Panc1 (cell line): ENCODE results near the gene GCAT. TPM values are rescaled to one million over a fixed set of nuclear protein-coding genes. Genes with fewer than 3 reads are reported as not detected.

Source experiments
- ATAC-seq: fragments of 200-7000 bp; cut with Tn5 transposase; 2 replicates; pipeline ENCODE4 v1.9.1; 2020; ENCODE audit warnings: mild to moderate bottlenecking, moderate library complexity
- BruUV-seq: library from RNA; stranded (reverse); fragments of 400-500 nt; replicated peaks from 2 replicates; lab custom pipeline; 2021; lab: Mats Ljungman, UMichigan
- CTCF ChIA-PET: fragments of 300-600 bp; sonication (Branson Sonifier 250); formaldehyde crosslinking; loops from one replicate; lab custom pipeline; 2022; ENCODE audit warnings: antibody characterized with exemption; lab: Charles Lee
- POLR2A ChIA-PET: fragments of 300-600 bp; sonication (Branson Sonifier 250); formaldehyde crosslinking; loops from one replicate; lab custom pipeline; 2022; ENCODE audit warnings: antibody characterized with exemption; lab: Charles Lee
- DNase-seq: peaks from one replicate; pipeline ENCODE4 v3.0.0-alpha.2; 2010; ENCODE audit warnings: low read depth, low spot score
- H3K27ac ChIP-seq: 2 replicates; pipeline ENCODE4 v1.5.1; 2011; ENCODE audit warnings: mild to moderate bottlenecking, low read length, inconsistent platforms
- H3K27me3 ChIP-seq: fragments of 200-500 bp; sonication (Bioruptor generic); 2 replicates; pipeline ENCODE4 v1.6.0; 2014; ENCODE audit warnings: low read length, inconsistent platforms; ENCODE audit not compliant: control insufficient read depth, insufficient read depth
- H3K36me3 ChIP-seq: fragments of 200-500 bp; sonication (Bioruptor generic); 2 replicates; pipeline ENCODE4 v1.5.1; 2014; ENCODE audit warnings: inconsistent platforms, mild to moderate bottlenecking, low read length, moderate library complexity; ENCODE audit not compliant: control insufficient read depth, insufficient read depth
- H3K4me1 ChIP-seq: 2 replicates; pipeline ENCODE4 v1.5.1; 2011; ENCODE audit warnings: inconsistent platforms, mild to moderate bottlenecking, low read length, moderate library complexity; ENCODE audit not compliant: control insufficient read depth, insufficient read depth
- H3K4me3 ChIP-seq, 2 experiments: 2 replicates each; pipeline ENCODE4 v1.5.1; 2011 to 2012; ENCODE audit warnings: low read depth in 2 of 2, low read length in 2 of 2, mild to moderate bottlenecking in 2 of 2, inconsistent platforms in 1 of 2, moderate library complexity in 1 of 2
- H3K9me3 ChIP-seq: fragments of 200-500 bp; sonication (Bioruptor generic); 2 replicates; pipeline ENCODE4 v1.5.1; 2014; ENCODE audit warnings: low read depth, mild to moderate bottlenecking, inconsistent platforms, low read length, moderate library complexity; ENCODE audit not compliant: control insufficient read depth, insufficient read depth
- POLR2AphosphoS5 ChIP-seq: IDR thresholded peaks from 2 replicates; pipeline ENCODE4 v1.6.1; 2012; ENCODE audit warnings: mild to moderate bottlenecking, low read depth, low read length, moderate library complexity
- SIN3A ChIP-seq: IDR thresholded peaks from 2 replicates; pipeline ENCODE4 v1.6.1; 2012; ENCODE audit warnings: low read depth, mild to moderate bottlenecking, low read length, moderate library complexity, borderline replicate concordance; ENCODE audit not compliant: insufficient read depth
- TCF7L2 ChIP-seq: IDR thresholded peaks from 2 replicates; pipeline ENCODE4 v1.6.1; 2011; ENCODE audit warnings: mild to moderate bottlenecking, low read depth, low read length, inconsistent platforms
- in situ Hi-C: cut with HindIII; loops from 2 replicates; pipeline ENCODE4 v1.10.0; 2016; ENCODE audit warnings: low sequenced_read_pairs, low pct_unique_long_range_greater_than_20kb
- intact Hi-C: fragments of 100-400 bp; cut with micrococcal nuclease; formaldehyde crosslinking; loops from one replicate; pipeline ENCODE4 v1.10.0; 2022; ENCODE audit not compliant: unreplicated experiment
- total RNA-seq: library from RNA; stranded (reverse); gene quantifications from one replicate; pipeline ENCODE4 v1.2.1, GENCODE V29; 2021; ENCODE audit not compliant: unreplicated experiment
- TF ChIP-seq, protein P1 (sequence below): fragments of 450-650 bp; IDR thresholded peaks from 2 replicates; pipeline ENCODE4 v1.5.1; 2017; ENCODE audit warnings: mild to moderate bottlenecking
- TF ChIP-seq, protein P2 (sequence below), 2 experiments: IDR thresholded peaks; 2 replicates each; pipeline ENCODE4 v1.6.1; 2011 to 2012; ENCODE audit warnings: low read depth in 2 of 2, control low read depth in 1 of 2, low read length in 1 of 2, mild to moderate bottlenecking in 1 of 2, moderate library complexity in 1 of 2; ENCODE audit not compliant: insufficient read depth in 1 of 2

Gene GCAT
- total RNA-seq, 1 experiment from 2014 or later = 11.2 TPM

DNA sequence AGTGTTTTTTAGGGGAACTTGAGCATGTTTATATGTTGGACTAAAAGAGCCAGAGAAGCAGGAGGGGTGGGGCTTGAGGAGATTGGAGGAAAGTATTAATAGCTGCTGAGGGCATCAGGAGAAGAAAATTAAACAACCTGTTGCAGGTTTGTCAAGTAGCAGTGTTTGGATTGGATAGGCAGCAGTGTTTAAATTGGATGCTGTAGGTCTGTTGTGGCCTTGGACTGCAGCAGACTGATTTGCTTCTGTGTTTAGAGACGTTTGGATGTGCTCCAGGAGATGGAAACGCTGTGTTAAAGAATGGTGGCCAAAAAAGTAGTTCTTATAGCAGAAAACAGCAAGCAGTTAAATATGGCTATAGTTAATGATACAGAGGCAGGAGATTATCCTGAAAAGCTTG lies 47.2 kb downstream of the GCAT start:
- peaks cover 18% of the 10 kb centered on the region for H3K36me3 ChIP-seq
- POLR2A ChIA-PET = interaction anchor here (0.8 kb wide), 1 partner anchor 10 kb away, joined by 4 read pairs; no protein-coding TSS in a partner anchor
- no peak overlapping the region for H3K27ac ChIP-seq
- no TSS peak for BruUV-seq
- no peaks in the 10 kb centered on the region for H3K27me3 ChIP-seq
- TF ChIP-seq POLR2AphosphoS5 (no peak), TCF7L2 (no peak), SIN3A (no peak)
- TF ChIP-seq, protein P1, sequence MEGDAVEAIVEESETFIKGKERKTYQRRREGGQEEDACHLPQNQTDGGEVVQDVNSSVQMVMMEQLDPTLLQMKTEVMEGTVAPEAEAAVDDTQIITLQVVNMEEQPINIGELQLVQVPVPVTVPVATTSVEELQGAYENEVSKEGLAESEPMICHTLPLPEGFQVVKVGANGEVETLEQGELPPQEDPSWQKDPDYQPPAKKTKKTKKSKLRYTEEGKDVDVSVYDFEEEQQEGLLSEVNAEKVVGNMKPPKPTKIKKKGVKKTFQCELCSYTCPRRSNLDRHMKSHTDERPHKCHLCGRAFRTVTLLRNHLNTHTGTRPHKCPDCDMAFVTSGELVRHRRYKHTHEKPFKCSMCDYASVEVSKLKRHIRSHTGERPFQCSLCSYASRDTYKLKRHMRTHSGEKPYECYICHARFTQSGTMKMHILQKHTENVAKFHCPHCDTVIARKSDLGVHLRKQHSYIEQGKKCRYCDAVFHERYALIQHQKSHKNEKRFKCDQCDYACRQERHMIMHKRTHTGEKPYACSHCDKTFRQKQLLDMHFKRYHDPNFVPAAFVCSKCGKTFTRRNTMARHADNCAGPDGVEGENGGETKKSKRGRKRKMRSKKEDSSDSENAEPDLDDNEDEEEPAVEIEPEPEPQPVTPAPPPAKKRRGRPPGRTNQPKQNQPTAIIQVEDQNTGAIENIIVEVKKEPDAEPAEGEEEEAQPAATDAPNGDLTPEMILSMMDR = no peak
- TF ChIP-seq, protein P2, sequence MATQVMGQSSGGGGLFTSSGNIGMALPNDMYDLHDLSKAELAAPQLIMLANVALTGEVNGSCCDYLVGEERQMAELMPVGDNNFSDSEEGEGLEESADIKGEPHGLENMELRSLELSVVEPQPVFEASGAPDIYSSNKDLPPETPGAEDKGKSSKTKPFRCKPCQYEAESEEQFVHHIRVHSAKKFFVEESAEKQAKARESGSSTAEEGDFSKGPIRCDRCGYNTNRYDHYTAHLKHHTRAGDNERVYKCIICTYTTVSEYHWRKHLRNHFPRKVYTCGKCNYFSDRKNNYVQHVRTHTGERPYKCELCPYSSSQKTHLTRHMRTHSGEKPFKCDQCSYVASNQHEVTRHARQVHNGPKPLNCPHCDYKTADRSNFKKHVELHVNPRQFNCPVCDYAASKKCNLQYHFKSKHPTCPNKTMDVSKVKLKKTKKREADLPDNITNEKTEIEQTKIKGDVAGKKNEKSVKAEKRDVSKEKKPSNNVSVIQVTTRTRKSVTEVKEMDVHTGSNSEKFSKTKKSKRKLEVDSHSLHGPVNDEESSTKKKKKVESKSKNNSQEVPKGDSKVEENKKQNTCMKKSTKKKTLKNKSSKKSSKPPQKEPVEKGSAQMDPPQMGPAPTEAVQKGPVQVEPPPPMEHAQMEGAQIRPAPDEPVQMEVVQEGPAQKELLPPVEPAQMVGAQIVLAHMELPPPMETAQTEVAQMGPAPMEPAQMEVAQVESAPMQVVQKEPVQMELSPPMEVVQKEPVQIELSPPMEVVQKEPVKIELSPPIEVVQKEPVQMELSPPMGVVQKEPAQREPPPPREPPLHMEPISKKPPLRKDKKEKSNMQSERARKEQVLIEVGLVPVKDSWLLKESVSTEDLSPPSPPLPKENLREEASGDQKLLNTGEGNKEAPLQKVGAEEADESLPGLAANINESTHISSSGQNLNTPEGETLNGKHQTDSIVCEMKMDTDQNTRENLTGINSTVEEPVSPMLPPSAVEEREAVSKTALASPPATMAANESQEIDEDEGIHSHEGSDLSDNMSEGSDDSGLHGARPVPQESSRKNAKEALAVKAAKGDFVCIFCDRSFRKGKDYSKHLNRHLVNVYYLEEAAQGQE (IDR thresholded peaks at IDR 0.05; ENCODE audit: insufficient read depth in 1 of 2, low read depth in 2 of 2, low read length in 1 of 2) = no peak
- no peaks in the 10 kb centered on the region for H3K4me1 ChIP-seq
- H3K4me3 ChIP-seq = no peak overlapping the region
- ATAC-seq (no peak), DNase-seq (no peak)
- CTCF ChIA-PET = no interaction called here
- in situ Hi-C loops (no loop called here), intact Hi-C loops (no loop called here)
- H3K9me3 ChIP-seq = no peaks in the 10 kb centered on the region

DNA sequence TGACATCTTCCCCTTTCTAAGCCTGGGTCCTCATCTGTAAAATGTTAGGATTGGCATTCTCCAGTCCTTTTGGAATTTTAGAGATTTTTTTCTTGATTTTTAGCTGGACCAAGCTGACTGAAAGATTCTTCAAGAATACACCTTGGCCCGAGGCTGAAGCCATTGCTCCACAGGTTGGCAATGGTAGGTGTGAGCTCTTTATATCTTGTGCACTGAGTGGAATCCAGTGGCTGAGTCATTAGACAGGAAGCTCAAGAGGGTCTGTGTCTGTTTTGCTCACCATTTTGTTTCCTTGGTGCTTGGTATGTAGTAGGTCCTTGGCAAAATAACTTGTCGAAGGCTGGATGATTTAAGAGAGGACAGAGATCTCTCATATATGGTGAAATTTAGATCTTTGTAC lies 47.7 kb downstream of the GCAT start:
- intact Hi-C loops (no loop called here), in situ Hi-C loops (no loop called here)
- no peaks in the 10 kb centered on the region for H3K9me3 ChIP-seq
- no peak overlapping the region for H3K27ac ChIP-seq
- no peak overlapping the region for H3K4me3 ChIP-seq
- ATAC-seq (no peak), DNase-seq (no peak)
- no peaks in the 10 kb centered on the region for H3K27me3 ChIP-seq
- TF ChIP-seq TCF7L2 = no peak
- TF ChIP-seq SIN3A = no peak
- TF ChIP-seq POLR2AphosphoS5 = no peak
- TF ChIP-seq, protein P1 = no peak
- TF ChIP-seq, protein P2 (IDR thresholded peaks at IDR 0.05; ENCODE audit: insufficient read depth in 1 of 2, low read depth in 2 of 2, low read length in 1 of 2) = no peak
- ChIA-PET CTCF (no interaction called here), POLR2A (interaction anchor here (0.8 kb wide), 1 partner anchor 10 kb away, joined by 4 read pairs; no protein-coding TSS in a partner anchor)
- no TSS peak for BruUV-seq
- no peaks in the 10 kb centered on the region for H3K4me1 ChIP-seq
- H3K36me3 ChIP-seq = peaks cover 20% of the 10 kb centered on the region
